Dendritic cell treated with granulocyte-macrophage colony-stimulating factor and Interleukin-4, amounts not matched to agents 40 ng/mL and 50 ng/mL, for 4 days (primary cell): ENCODE data around the gene FHOD3.

Experiments
- H3K27ac Mint-ChIP-seq: one replicate; pipeline ENCODE4 v1.8.0; 2022; ENCODE audit warnings: mild to moderate bottlenecking, mixed read lengths
- H3K27me3 Mint-ChIP-seq: one replicate; pipeline ENCODE4 v1.8.0; 2022; ENCODE audit warnings: mild to moderate bottlenecking, mixed read lengths
- H3K36me3 Mint-ChIP-seq: one replicate; pipeline ENCODE4 v1.8.0; 2022; ENCODE audit warnings: low read depth, mixed read lengths
- H3K4me1 Mint-ChIP-seq: one replicate; pipeline ENCODE4 v1.8.0; 2022; ENCODE audit warnings: low read depth, mixed read lengths
- H3K4me3 Mint-ChIP-seq: one replicate; pipeline ENCODE4 v1.8.0; 2022; ENCODE audit warnings: mild to moderate bottlenecking, moderate library complexity, mixed read lengths
- H3K9me3 Mint-ChIP-seq: one replicate; pipeline ENCODE4 v1.8.0; 2022; ENCODE audit warnings: mixed read lengths
- intact Hi-C: fragments of 100-400 bp; cut with micrococcal nuclease; formaldehyde crosslinking; loops from one replicate; pipeline ENCODE4 v1.15.0; 2022

FHOD3 gene

DNA sequence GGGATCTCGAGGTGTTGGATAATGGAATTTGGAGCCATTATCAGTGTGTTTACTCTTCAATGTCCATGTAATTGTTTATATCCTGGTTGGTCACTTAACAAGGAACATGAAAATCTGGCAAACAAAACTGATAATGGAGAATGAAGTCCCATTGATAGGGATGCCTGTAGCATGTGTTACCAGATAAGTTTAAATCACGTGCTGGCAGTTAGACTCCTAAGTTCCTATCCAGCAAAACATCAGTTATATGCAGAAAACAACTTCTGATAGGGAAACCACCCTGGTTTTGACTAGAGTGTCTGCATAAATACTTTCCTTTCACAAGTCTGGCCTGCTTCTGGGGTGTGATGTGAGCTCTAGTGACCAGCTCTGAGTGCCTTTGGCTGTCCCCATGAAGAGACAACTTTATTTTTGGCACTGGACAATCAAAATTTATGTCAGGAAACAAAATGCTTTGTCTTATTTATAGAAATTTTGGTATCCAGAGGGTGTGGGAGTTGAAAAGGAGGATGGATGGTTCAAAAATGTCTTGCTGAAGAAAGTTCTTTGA, 82.0 kb downstream of the FHOD3 start:
- Mint-ChIP-seq H3K4me3 (no peak overlapping the region), H3K4me1 (no peaks in the 10 kb centered on the region), H3K9me3 (no peaks in the 10 kb centered on the region), H3K27ac (no peak overlapping the region), H3K27me3 (peaks cover 27% of the 10 kb centered on the region), H3K36me3 (no peaks in the 10 kb centered on the region)
- intact Hi-C loops = no loop called here

DNA sequence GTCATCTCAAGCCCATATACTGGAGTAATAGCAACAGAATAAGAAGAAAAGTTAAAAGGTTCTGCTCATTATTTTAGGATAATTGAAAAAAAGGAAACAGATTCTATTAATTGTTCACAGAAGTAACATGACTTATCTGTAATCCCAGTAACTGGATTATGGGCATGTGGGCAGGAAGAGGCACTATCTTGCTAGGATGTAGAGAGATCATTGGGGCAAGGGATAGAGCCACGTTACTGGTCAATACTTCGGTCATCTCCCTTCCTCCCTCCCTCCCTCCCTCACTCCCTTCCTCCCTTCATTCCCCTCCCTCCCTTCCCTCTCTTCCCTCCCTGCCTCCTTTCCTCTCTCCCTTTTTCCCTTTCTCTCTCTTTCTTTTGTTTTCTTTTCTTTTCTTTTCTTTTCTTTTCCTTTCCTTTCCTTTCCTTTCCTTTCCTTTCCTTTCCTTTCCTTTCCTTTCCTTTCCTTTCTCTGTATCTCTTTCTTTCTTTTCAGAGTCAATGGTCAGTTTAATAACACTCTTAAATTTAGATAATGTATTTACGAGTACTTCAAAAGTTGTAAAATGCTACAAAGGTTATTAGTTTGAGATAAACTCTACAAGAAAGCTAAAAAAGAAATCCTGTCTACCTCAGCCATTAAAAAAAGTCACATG, 82.8 kb downstream of the FHOD3 start:
- no peak overlapping the region for H3K4me3 Mint-ChIP-seq
- peaks cover 25% of the 10 kb centered on the region for H3K27me3 Mint-ChIP-seq
- H3K27ac Mint-ChIP-seq = no peak overlapping the region
- intact Hi-C loops = no loop called here
- no peaks in the 10 kb centered on the region for H3K9me3 Mint-ChIP-seq
- H3K36me3 Mint-ChIP-seq = no peaks in the 10 kb centered on the region
- H3K4me1 Mint-ChIP-seq = no peaks in the 10 kb centered on the region

DNA sequence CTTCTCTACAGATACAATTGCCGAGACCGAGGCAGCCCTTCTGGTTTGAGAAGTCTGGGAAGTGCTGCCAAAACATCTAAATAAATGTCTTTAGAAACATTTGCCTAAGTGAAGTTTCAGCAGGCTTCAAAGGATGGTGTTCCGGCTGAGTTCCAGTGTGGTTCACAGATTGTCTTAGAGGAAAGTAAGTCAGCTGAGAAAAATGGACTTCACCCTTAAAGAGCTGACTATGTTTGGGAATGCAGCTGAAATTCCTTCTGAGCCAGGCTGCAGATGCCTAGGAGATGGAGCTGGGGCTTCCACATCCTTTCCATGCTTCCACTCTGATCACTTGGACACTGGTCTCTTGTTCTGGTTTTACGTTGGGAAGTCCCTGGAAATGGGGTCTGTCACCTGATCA, 83.6 kb downstream of the FHOD3 start:
- Mint-ChIP-seq H3K4me3 (no peak overlapping the region), H3K27ac (no peak overlapping the region), H3K4me1 (no peaks in the 10 kb centered on the region), H3K9me3 (no peaks in the 10 kb centered on the region), H3K36me3 (no peaks in the 10 kb centered on the region), H3K27me3 (peaks cover 22% of the 10 kb centered on the region)
- intact Hi-C loops = no loop called here

DNA sequence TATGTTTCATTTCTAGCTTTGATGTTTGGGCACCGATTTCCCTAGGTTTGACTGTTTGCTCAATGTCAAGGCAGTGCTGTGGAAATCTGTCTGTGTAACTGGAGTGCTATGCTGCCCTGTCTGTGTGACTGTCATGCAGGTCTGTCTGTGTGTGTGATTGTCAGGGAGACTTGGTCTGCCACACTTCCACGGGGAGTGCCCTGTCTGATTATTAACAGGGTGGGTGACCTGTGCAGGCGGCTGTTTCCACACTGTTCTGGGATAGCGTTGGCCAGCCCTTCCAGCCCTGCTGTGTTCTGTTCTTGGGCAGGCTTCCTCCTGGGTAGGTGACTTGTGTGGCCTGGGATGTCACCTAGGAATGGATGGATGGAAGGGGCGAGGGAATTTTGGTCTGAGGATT, 85.3 kb downstream of the FHOD3 start:
- H3K27me3 Mint-ChIP-seq = peaks cover 11% of the 10 kb centered on the region
- no peaks in the 10 kb centered on the region for H3K4me1 Mint-ChIP-seq
- H3K4me3 Mint-ChIP-seq = no peak overlapping the region
- H3K36me3 Mint-ChIP-seq = no peaks in the 10 kb centered on the region
- intact Hi-C loops = no loop called here
- H3K9me3 Mint-ChIP-seq = no peaks in the 10 kb centered on the region
- H3K27ac Mint-ChIP-seq = no peak overlapping the region

DNA sequence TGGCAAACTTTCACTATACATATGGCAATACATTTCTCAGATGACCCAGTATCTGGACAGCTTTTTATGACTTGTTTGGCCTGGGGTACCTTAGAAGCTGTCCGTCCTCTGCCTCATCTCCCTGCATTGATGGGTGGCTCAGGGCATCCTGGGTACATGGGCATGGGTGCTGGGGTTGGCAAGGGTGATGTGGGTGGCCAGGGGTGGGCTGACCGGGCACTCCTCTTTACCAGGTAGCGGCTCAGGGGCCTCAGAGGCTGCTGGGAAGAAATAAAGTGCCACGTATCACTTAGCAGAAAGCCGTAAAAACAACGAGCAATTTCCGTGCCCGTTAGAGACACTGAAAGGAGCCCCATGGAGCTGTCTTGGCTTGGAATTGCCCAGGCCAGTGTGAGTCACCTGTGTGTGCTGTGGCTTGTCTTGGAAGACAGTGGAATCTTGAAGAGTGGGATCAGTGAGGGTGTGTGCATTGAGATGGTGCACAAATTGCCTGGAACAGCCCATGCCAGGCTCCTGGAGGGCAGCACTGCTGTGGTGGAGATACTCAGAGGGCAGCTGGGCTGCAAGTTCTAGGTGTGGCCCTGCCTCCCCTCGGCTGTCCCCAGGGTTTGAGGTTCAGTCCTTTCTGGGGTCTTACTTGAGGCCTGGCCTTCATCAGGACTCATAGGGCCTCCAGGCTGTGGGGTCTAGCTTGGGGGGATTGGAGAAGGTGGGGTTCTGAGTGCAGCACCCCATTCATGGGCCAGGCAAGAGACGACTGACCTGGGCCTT, 88.8 kb downstream of the FHOD3 start:
- intact Hi-C loops = no loop called here
- no peaks in the 10 kb centered on the region for H3K9me3 Mint-ChIP-seq
- no peak overlapping the region for H3K4me3 Mint-ChIP-seq
- no peak overlapping the region for H3K27ac Mint-ChIP-seq
- H3K36me3 Mint-ChIP-seq = no peaks in the 10 kb centered on the region
- peaks cover 7% of the 10 kb centered on the region for H3K27me3 Mint-ChIP-seq
- H3K4me1 Mint-ChIP-seq = no peaks in the 10 kb centered on the region

DNA sequence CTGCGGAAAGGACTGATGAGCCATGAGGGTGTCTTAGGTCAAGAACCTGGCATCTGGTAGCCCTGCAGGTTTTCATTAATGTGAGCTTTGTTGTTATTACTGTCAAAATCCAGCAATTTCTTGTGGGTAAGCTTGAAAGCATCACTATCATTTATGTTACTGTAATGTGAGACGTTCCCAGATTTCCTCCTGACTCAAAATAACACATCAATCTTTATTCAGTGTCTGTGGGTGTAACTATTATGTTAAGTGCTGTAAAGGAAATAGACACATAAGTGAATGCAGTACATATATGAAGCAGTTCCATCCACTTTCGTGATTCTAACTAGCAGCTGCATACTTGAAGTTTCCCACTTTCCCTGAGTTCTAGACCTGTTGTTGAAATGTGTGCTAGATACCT, 89.8 kb downstream of the FHOD3 start:
- Mint-ChIP-seq H3K4me1 (no peaks in the 10 kb centered on the region), H3K4me3 (no peak overlapping the region), H3K27ac (no peak overlapping the region), H3K36me3 (no peaks in the 10 kb centered on the region), H3K9me3 (no peaks in the 10 kb centered on the region), H3K27me3 (peaks cover 6% of the 10 kb centered on the region)
- intact Hi-C loops = no loop called here

DNA sequence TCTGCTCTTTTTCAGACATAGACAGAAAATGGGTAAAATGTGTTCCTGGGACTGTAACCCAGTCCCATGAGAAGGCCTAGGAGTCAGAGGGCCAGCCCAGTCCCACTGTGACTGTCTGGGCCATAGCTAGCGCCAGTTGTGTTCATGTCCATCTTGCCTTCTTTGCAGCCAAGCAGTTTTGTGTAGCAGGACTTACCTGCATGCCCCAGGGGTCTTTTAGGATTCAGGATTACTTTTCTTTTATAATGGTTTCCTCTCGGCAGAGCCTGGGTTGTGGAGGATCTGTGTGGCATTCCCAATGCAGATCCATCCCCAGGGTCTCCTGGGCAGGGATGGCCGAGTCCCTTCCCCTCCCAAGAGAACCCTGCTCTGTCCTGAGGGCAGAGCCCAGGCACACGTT, 90.8 kb downstream of the FHOD3 start:
- H3K36me3 Mint-ChIP-seq = no peaks in the 10 kb centered on the region
- intact Hi-C loops = no loop called here
- no peak overlapping the region for H3K27ac Mint-ChIP-seq
- H3K27me3 Mint-ChIP-seq = peaks cover 2% of the 10 kb centered on the region
- no peaks in the 10 kb centered on the region for H3K4me1 Mint-ChIP-seq
- H3K4me3 Mint-ChIP-seq = no peak overlapping the region
- H3K9me3 Mint-ChIP-seq = no peaks in the 10 kb centered on the region

DNA sequence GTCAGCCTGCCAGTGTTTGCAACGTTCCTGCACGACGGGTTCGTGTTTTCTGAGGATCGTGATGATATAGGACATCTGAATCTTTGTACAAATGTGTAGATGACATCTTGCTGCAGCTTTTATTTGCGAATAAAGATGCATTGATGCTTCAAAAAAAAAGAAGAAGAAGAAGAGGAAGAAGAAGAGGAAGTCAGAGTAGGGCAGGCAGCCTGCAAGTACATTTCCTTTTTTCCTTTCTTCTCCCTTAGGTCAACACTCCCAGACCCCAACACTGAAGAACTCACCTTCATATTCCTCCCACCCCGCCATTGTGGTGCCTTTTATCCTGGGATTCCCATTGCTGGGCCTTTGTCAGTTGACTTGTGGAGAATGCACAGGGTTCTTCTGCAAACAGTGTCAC, 91.5 kb downstream of the FHOD3 start:
- no peaks in the 10 kb centered on the region for H3K36me3 Mint-ChIP-seq
- no peaks in the 10 kb centered on the region for H3K4me1 Mint-ChIP-seq
- peaks cover 2% of the 10 kb centered on the region for H3K27me3 Mint-ChIP-seq
- no peak overlapping the region for H3K27ac Mint-ChIP-seq
- H3K4me3 Mint-ChIP-seq = no peak overlapping the region
- no peaks in the 10 kb centered on the region for H3K9me3 Mint-ChIP-seq
- intact Hi-C loops = no loop called here

DNA sequence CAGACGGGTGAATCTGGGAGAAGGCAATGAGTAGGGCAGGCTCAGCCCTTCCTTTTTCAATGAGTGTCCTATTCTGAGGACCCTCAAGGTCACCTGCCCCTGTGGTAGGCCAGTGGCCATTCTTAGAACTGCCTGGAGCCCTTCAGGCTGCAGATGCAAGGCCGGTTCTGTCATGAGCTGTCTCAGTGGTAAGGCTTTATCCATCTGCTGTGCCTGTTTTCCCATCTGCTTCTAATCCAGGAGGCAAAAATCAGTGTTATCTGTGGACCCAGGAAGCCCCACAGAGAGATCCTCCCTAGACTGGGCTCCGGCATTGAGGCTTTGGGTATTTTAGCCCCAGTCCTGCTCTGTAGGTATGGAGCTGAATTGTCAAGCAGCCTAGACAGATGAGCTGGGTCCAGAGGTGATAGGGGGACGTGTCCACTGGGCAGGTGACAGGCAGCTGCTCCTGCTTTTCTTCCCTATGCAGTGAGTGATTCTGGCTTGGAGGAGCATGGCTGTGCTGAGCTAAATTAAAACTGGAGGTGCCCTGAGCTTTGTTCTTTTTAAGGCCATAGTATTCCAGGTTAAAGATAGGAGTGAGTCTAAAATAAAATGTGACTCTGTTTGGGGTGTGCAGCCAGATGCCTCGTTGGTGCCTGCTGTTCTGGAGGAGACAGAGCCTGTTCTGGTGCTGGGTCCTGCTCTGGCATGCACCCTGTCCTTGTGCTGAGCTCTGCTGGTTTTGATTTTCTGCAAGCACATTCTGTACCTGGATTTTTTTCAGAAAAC, 92.5 kb downstream of the FHOD3 start:
- peaks cover 2% of the 10 kb centered on the region for H3K27me3 Mint-ChIP-seq
- no peak overlapping the region for H3K27ac Mint-ChIP-seq
- H3K9me3 Mint-ChIP-seq = no peaks in the 10 kb centered on the region
- H3K36me3 Mint-ChIP-seq = no peaks in the 10 kb centered on the region
- intact Hi-C loops = no loop called here
- no peaks in the 10 kb centered on the region for H3K4me1 Mint-ChIP-seq
- no peak overlapping the region for H3K4me3 Mint-ChIP-seq

DNA sequence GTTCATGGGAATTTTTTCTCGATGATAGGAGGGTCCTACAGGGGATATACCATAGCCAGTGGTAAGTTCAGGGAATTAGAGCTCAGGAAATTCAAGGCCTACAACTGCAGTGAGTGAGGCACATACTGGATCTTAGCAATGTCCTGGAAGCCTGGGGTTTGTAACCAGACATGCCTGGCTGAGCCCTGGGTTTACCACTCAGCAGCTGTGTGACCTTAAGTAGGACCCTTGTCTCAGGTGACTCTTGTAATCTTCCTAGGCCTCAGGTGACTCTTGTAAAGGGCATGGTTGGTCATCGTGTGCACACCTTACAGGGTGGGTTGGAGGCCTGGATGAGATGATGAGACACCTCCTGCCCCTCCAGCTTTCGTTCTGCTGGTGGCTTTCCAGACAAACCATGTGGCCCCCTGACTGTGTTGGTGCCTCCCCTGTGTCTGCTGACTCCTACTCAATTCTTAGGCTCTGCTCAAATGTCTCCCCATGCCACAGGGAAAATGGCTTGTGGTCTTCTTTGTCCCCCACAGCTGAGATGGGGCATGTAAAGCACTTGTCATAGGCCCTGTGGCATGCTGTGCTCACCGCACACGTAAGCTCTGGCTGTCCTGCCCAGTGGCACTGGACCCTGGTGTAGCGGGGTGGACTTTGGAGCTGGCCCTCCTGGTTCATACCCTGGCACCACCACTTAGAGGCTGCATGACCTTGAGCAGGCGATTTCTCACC, 94.1 kb downstream of the FHOD3 start:
- Mint-ChIP-seq H3K36me3 (no peaks in the 10 kb centered on the region), H3K27me3 (peaks cover 2% of the 10 kb centered on the region), H3K9me3 (peaks cover 5% of the 10 kb centered on the region), H3K4me1 (no peaks in the 10 kb centered on the region), H3K4me3 (no peak overlapping the region), H3K27ac (no peak overlapping the region)
- intact Hi-C loops = no loop called here

DNA sequence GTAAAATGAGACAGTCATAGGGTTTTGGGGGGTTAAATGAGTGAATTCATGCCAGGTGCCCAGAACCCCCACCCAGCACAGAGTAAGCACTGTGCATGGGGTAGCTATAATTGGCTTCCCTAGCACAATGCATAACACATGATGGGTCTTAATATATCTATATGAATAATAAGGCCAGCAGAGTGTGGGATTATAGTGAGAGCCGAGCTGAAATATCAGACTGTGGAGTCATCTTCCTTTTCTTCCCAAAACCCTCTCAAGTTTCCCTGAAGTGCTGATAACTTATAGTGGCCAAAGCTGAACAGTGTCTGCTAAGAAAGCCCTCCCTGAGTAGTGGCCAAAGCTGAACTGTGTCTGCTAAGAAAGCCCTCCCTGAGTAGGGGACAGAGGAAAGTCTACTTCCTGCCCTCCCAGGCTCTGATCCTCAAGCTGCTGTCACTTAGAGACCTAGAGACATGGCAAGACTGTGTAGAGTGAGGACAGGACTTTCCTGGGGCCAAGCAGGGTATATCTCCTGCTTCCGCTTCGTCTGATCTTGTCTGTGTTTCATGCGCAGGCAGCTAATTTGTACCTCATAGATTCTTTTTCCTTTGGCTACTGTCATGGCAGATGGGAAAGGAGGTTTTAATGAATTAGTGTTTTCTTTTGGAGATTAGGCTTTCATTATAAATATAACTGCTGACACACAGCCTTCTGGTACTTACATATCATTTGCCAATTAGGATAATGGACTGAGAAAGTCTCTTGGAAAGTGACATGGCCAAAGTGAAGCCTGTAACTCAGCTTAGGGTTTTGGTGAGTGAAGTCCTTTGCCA, 94.9 kb downstream of the FHOD3 start:
- Mint-ChIP-seq H3K27ac (no peak overlapping the region), H3K9me3 (peaks cover 11% of the 10 kb centered on the region), H3K4me3 (no peak overlapping the region), H3K36me3 (no peaks in the 10 kb centered on the region), H3K27me3 (peaks cover 2% of the 10 kb centered on the region), H3K4me1 (no peaks in the 10 kb centered on the region)
- intact Hi-C loops = no loop called here

DNA sequence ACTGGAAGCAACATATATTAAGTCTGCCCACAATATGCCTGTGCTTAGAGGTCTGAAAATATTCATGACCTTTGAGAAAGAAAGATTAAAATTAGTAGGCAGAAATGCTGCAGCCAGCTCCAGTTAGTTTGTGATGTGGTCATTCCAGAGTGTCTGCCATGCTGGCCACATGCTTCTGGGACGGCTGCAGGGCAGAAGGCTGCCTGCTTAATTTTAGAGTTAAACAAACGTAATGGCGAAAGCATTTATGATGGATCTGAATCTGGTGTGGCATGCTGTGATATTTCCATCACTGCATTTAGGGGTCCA, 95.4 kb downstream of the FHOD3 start:
- Mint-ChIP-seq H3K4me3 (no peak overlapping the region), H3K36me3 (no peaks in the 10 kb centered on the region), H3K4me1 (no peaks in the 10 kb centered on the region), H3K27me3 (peaks cover 2% of the 10 kb centered on the region), H3K27ac (no peak overlapping the region), H3K9me3 (peaks cover 11% of the 10 kb centered on the region)
- intact Hi-C loops = no loop called here

DNA sequence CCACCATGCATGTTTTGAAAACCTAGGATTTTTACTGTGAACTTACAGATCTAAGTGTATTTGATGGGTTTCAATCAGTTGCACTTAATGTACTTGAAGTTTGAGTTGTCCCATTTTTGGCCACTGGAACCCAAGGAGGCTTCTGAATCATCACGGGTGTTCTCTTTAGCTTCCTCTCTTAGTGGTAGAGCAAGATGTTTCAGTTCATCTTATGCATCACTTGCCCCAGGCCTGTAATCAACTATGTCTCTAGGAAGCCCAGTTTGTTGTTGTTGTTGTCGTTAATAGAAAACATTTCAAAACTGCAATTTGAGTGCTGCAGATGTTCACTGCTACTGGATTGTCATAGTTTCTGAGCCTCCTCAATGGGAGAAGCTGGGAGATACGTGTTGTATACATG, 97.0 kb downstream of the FHOD3 start:
- no peaks in the 10 kb centered on the region for H3K4me1 Mint-ChIP-seq
- H3K27me3 Mint-ChIP-seq = no peaks in the 10 kb centered on the region
- H3K27ac Mint-ChIP-seq = no peak overlapping the region
- intact Hi-C loops = no loop called here
- no peak overlapping the region for H3K4me3 Mint-ChIP-seq
- no peaks in the 10 kb centered on the region for H3K36me3 Mint-ChIP-seq
- H3K9me3 Mint-ChIP-seq = peaks cover 11% of the 10 kb centered on the region
